CD4-positive, alpha-beta T cell (primary cell): ENCODE measurements around the gene PKD1. TPM values are rescaled to one million over a fixed set of nuclear protein-coding genes. Genes with fewer than 3 reads are reported as not detected.

Experiments
- ATAC-seq: fragments of 200-7000 bp; cut with Tn5 transposase; one replicate; pipeline ENCODE4 v1.10.0; 2022; ENCODE audit warnings: mild to moderate bottlenecking; ENCODE audit not compliant: poor library complexity
- CTCF ChIA-PET: fragments of 350-600 bp; sonication (Branson Sonifier 250); formaldehyde crosslinking; loops from one replicate; lab custom pipeline; 2021; ENCODE audit warnings: antibody characterized with exemption, inconsistent platforms; lab: Charles Lee
- POLR2A ChIA-PET: fragments of 350-600 bp; sonication (Branson Sonifier 250); formaldehyde crosslinking; loops from one replicate; lab custom pipeline; 2021; ENCODE audit warnings: antibody characterized with exemption, inconsistent platforms; lab: Charles Lee
- DNase-seq, 14 experiments: peaks; one replicate each; pipeline ENCODE4 v3.0.0-alpha.2; 2013 to 2020; ENCODE audit warnings: mixed read lengths in 2 of 14
- H3K27ac ChIP-seq, 2 donors: one replicate each; pipeline versions ENCODE4 v1.5.1 to v1.7.0; 2013; ENCODE audit warnings: low read length in 2 of 2, low read depth in 1 of 2, mild to moderate bottlenecking in 1 of 2
- H3K27me3 ChIP-seq, 2 experiments: 1 replicate in 1 of 2; 2 replicates in 1 of 2; pipeline versions ENCODE4 v1.6.1 to v1.7.0; 2013; ENCODE audit warnings: low read length in 2 of 2, control low read depth in 1 of 2, mild to moderate bottlenecking in 1 of 2, moderate library complexity in 1 of 2; ENCODE audit not compliant: insufficient read depth in 2 of 2, control insufficient read depth in 1 of 2
- H3K36me3 ChIP-seq: one replicate; pipeline ENCODE4 v1.6.1; 2013; ENCODE audit warnings: low read length, control low read depth; ENCODE audit not compliant: insufficient read depth
- H3K4me1 ChIP-seq: one replicate; pipeline ENCODE4 v1.6.1; 2013; ENCODE audit warnings: low read length, control low read depth; ENCODE audit not compliant: insufficient read depth
- H3K4me3 ChIP-seq: one replicate; pipeline ENCODE4 v1.5.1; 2013; ENCODE audit warnings: mild to moderate bottlenecking, low read length, moderate library complexity
- H3K9me3 ChIP-seq, 2 experiments: 1 replicate in 1 of 2; 2 replicates in 1 of 2; pipeline versions ENCODE4 v1.6.1 to v1.7.0; 2013; ENCODE audit warnings: low read length in 2 of 2, mild to moderate bottlenecking in 2 of 2, control low read depth in 1 of 2, moderate library complexity in 1 of 2; ENCODE audit not compliant: control insufficient read depth in 1 of 2, insufficient read depth in 1 of 2
- H3K27ac Mint-ChIP-seq: one replicate; pipeline ENCODE4 v1.8.0; 2020; ENCODE audit warnings: mixed read lengths
- H3K27me3 Mint-ChIP-seq: one replicate; pipeline ENCODE4 v1.8.0; 2021; ENCODE audit warnings: mixed read lengths
- H3K36me3 Mint-ChIP-seq: one replicate; pipeline ENCODE4 v1.8.0; 2021; ENCODE audit warnings: low read depth, mixed read lengths
- H3K4me1 Mint-ChIP-seq: one replicate; pipeline ENCODE4 v1.8.0; 2021; ENCODE audit warnings: low read depth, mixed read lengths
- H3K4me3 Mint-ChIP-seq: one replicate; pipeline ENCODE4 v1.8.0; 2020; ENCODE audit warnings: mild to moderate bottlenecking, mixed read lengths
- H3K9me3 Mint-ChIP-seq: one replicate; pipeline ENCODE4 v1.8.0; 2020; ENCODE audit warnings: mixed read lengths
- CTCF ChIP-seq: fragments of 200-600 bp; IDR thresholded peaks from one replicate; pipeline ENCODE4 v1.8.0; 2022; ENCODE audit warnings: antibody characterized with exemption, mild to moderate bottlenecking
- intact Hi-C, 2 experiments: fragments of 100-400 bp; cut with DNase I in 1 of 2; cut with micrococcal nuclease in 1 of 2; formaldehyde crosslinking; loops; one replicate each; pipeline versions ENCODE4 v1.15.1 to v1.9.0; 2023 to 2025; cut with DNase I, micrococcal nuclease
- total RNA-seq, 174 experiments: library from RNA in 2 of 174; stranded (reverse) in 2 of 174; gene quantifications; one replicate each; pipeline ENCODE4 v1.2.3 and lab custom pipeline; 2021 to 2026

Gene PKD1
- total RNA-seq, 2 experiments from 2014 or later = 80.3 to 85.6 TPM

- H3K4me3 ChIP-seq = no peak overlapping the region
- H3K27me3 ChIP-seq = no peaks in the 10 kb centered on the region
- no peaks in the 10 kb centered on the region for H3K4me1 ChIP-seq
- ChIA-PET POLR2A (no interaction called here), CTCF (no interaction called here)
- intact Hi-C loops = no loop called here
- H3K27ac ChIP-seq = no peak overlapping the region
- ATAC-seq (no peak), DNase-seq (no peak)
- no peak overlapping the region for H3K4me3 Mint-ChIP-seq
- H3K27me3 Mint-ChIP-seq = no peaks in the 10 kb centered on the region
- H3K9me3 ChIP-seq = no peaks in the 10 kb centered on the region
- H3K36me3 Mint-ChIP-seq = peaks cover 9% of the 10 kb centered on the region
- no peaks in the 10 kb centered on the region for H3K4me1 Mint-ChIP-seq
- no peak for TF ChIP-seq CTCF
- H3K36me3 ChIP-seq = peaks cover 47% of the 10 kb centered on the region
- no peaks in the 10 kb centered on the region for H3K9me3 Mint-ChIP-seq
- H3K27ac Mint-ChIP-seq = no peak overlapping the region
Measured at GRCh38 chr16:2173916-2174315, 38.2 kb upstream of the PKD1 start.

DNA sequence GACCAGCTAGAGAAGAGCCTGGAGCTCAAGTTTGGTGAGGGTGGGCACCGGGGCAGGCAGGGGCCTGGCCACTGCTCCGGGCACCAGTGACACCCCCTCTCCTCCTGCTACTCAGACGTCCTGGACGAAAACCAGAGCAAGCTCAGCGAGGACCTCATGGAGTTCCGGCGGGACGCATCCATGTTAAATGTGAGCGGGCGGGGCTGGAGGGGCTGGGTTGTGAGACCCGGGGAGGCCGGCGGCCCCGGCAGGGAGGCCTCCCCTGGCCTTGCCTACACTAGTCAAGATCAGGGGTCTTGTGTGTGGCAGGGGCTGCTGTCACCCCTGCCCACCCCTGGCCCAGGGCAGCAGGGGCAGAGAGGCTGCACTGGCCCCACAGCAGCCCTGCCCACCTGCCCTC is 37.7 kb upstream of the PKD1 start:
- DNase-seq (no peak), ATAC-seq (no peak)
- intact Hi-C loops = no loop called here
- Histone ChIP-seq H3K27me3 (no peaks in the 10 kb centered on the region), H3K4me3 (no peak overlapping the region), H3K36me3 (peaks cover 51% of the 10 kb centered on the region), H3K9me3 (no peaks in the 10 kb centered on the region), H3K27ac (no peak overlapping the region), H3K4me1 (no peaks in the 10 kb centered on the region)
- peaks cover 9% of the 10 kb centered on the region for H3K36me3 Mint-ChIP-seq
- CTCF ChIA-PET = no interaction called here
- H3K4me1 Mint-ChIP-seq = no peaks in the 10 kb centered on the region
- no peak overlapping the region for H3K27ac Mint-ChIP-seq
- no peak overlapping the region for H3K4me3 Mint-ChIP-seq
- no peaks in the 10 kb centered on the region for H3K27me3 Mint-ChIP-seq
- POLR2A ChIA-PET = interaction anchor here (1.4 kb wide), 1 partner anchor 18 kb away, joined by 6 read pairs; the partner anchor contains the start of gene TRAF7
- no peak for TF ChIP-seq CTCF
- H3K9me3 Mint-ChIP-seq = no peaks in the 10 kb centered on the region

- Mint-ChIP-seq H3K36me3 (peaks cover 9% of the 10 kb centered on the region), H3K4me1 (no peaks in the 10 kb centered on the region), H3K27me3 (no peaks in the 10 kb centered on the region), H3K27ac (no peak overlapping the region), H3K9me3 (no peaks in the 10 kb centered on the region), H3K4me3 (no peak overlapping the region)
- ChIA-PET POLR2A (interaction anchor here (1.4 kb wide), 1 partner anchor 18 kb away, joined by 6 read pairs; the partner anchor contains the start of gene TRAF7), CTCF (no interaction called here)
- H3K36me3 ChIP-seq = peaks cover 56% of the 10 kb centered on the region
- H3K27me3 ChIP-seq = no peaks in the 10 kb centered on the region
- no peak for ATAC-seq
- H3K4me3 ChIP-seq = no peak overlapping the region
- no peak overlapping the region for H3K27ac ChIP-seq
- TF ChIP-seq CTCF = no peak
- H3K9me3 ChIP-seq = no peaks in the 10 kb centered on the region
- intact Hi-C loops = no loop called here
- H3K4me1 ChIP-seq = no peaks in the 10 kb centered on the region
- DNase-seq = no peak
Measured at GRCh38 chr16:2172688-2173335, 37.1 kb upstream of the PKD1 start.
